Astrocyte of the cerebellum (primary cell): ENCODE data around the gene ANKRD24.

Experiments
- DNase-seq: peaks from one replicate; pipeline ENCODE4 v3.0.0-alpha.2; 2011; ENCODE audit warnings: low read depth
- H3K4me3 ChIP-seq: 2 replicates; pipeline ENCODE4 v1.5.1; 2011; ENCODE audit warnings: mild to moderate bottlenecking, low read depth, low read length, moderate library complexity
- in situ Hi-C: cut with HindIII; loops from 2 replicates; pipeline ENCODE4 v1.10.0; 2017; ENCODE audit warnings: low sequenced_read_pairs
- TF ChIP-seq, protein P1 (sequence below): IDR thresholded peaks from 2 replicates; pipeline ENCODE4 v1.5.1; 2012; ENCODE audit warnings: low read length, low read depth, moderate library complexity, mild to moderate bottlenecking; ENCODE audit errors: missing control alignments

The ANKRD24 gene

DNA sequence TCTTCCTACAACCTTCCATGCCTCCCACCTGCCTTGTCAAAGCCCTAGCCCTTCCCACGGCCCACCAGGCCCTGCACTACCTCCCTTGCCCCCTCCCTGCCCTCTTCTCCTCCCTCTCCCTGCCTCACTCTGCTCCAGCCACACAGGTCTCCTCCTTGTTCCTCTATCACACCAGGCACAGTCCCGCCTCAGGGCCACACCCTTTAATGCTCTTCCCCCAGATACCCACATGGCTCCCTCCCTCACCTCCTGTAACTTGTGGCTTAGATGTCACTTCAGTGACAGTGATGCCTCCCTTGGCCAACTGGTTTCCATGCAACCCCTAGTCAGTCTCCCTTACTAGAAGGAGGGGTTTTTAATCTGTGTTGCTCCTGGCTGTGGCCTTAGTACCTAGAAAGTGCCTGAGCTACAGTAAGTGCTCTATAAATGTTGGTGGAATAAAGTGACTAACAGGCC is 1.4 kb upstream of the ANKRD24 start:
- peak overlapping the region; percentile 97 for H3K4me3 ChIP-seq
- no peak for DNase-seq
- in situ Hi-C loops, result no loop called here
- TF ChIP-seq, protein P1, sequence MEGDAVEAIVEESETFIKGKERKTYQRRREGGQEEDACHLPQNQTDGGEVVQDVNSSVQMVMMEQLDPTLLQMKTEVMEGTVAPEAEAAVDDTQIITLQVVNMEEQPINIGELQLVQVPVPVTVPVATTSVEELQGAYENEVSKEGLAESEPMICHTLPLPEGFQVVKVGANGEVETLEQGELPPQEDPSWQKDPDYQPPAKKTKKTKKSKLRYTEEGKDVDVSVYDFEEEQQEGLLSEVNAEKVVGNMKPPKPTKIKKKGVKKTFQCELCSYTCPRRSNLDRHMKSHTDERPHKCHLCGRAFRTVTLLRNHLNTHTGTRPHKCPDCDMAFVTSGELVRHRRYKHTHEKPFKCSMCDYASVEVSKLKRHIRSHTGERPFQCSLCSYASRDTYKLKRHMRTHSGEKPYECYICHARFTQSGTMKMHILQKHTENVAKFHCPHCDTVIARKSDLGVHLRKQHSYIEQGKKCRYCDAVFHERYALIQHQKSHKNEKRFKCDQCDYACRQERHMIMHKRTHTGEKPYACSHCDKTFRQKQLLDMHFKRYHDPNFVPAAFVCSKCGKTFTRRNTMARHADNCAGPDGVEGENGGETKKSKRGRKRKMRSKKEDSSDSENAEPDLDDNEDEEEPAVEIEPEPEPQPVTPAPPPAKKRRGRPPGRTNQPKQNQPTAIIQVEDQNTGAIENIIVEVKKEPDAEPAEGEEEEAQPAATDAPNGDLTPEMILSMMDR, result no peak

DNA sequence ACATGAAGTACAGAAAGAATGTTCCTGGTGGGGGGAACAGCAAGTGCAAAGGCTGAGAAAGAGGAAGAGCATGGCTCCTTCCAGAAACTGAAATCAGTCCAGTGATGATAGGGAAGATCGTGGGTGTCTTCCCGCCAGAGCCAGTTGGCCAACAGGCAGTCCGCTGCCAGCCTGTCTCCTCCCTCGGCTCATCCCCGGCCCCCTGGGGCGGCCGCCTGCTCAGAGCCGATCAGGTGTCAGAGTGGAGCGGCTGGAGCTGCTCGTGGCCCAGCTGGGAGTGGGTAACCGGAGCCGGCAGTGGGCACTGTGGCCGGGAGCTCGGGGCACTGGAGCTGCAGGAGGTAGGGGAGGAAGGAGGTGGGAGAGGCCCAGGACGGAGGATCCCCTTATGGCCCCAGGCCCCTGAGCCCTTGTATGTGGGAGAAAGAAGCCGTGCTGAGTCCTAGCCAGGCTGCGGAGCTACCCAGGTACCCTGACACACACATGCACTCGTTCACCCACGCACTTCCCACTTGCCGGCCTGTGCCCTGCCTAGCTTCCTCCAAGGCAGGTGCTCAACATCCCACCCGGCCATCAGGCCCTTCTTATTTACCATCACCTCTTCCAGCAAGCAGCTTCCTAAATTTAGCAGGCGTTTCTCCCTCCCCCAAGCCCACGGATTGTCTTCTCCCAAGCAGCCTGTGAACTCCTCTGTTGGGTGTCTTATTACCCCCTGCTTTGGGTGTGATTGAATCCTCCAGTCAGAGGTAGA is 1.7 kb downstream of the ANKRD24 start:
- in situ Hi-C loops, result no loop called here
- H3K4me3 ChIP-seq, result no peak overlapping the region
- no peak for DNase-seq
- TF ChIP-seq, protein P1, result no peak

DNA sequence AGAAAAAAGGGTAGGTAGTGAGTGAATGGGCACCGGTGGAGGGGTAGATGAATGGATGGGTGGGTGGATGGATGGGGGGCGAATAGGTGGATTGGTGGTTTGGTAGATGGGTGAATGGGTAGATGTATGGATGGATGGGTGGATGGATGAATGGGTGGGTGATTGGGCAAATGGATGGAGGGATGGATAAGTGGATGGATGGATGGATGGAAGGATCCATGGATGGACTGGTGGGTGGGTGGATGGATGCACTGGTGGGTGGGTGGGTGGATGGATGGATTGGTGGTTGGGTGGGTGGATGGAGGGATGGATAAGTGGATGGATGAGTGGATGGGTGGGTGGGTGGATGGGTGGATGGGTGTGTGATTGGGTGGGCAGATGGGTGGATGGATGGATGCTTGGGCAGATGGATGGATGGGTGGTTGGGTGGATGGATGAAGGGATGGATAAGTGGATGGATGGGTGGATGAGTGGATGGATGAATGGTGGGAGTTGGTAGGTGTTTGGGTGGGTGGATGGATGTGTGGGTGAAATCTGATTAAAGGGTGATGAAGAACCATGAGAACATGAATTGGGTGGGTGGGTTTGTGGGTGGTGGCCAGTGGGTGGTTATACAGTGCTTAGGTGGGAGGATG is 2.3 kb downstream of the ANKRD24 start:
- in situ Hi-C loops, result no loop called here
- TF ChIP-seq, protein P1, result no peak

DNA sequence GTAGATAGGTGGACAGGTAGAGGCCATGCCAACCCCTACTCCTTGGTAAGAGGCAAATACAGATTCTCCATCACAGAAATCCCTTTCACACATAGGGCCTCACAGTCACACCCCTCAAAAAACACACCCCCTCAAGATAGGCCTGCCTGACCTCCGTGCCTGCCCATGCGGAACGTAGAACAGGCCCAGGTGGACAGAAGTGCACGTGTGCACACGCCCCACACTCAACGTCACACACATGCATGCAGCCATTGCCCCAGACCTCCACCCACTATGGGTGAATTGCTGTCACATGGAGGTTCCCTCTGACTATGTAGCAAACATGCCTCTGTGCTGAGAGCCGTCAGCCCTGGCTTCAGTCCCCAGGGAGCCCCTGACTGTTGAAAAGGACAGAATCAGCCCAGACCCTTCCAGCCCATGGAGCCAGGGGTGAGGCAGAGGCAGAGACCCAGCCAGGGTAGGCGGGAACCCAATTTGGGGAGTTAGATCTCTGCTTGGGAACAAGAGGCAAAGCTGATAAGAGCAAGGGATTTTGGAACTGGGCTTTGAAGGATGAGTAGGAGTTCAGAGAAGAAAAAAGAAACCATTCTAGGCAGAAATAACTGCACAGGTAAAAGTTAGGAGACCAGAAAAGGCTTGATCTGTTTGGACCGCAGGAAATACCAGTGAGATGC is 3.1 kb downstream of the ANKRD24 start:
- TF ChIP-seq, protein P1, result no peak
- H3K4me3 ChIP-seq, result no peak overlapping the region
- in situ Hi-C loops, result no loop called here
- no peak for DNase-seq

More for the DNA sequence above, 2.3 kb downstream of the ANKRD24 start:
- no peak overlapping the region for H3K4me3 ChIP-seq
- DNase-seq, result no peak

DNA sequence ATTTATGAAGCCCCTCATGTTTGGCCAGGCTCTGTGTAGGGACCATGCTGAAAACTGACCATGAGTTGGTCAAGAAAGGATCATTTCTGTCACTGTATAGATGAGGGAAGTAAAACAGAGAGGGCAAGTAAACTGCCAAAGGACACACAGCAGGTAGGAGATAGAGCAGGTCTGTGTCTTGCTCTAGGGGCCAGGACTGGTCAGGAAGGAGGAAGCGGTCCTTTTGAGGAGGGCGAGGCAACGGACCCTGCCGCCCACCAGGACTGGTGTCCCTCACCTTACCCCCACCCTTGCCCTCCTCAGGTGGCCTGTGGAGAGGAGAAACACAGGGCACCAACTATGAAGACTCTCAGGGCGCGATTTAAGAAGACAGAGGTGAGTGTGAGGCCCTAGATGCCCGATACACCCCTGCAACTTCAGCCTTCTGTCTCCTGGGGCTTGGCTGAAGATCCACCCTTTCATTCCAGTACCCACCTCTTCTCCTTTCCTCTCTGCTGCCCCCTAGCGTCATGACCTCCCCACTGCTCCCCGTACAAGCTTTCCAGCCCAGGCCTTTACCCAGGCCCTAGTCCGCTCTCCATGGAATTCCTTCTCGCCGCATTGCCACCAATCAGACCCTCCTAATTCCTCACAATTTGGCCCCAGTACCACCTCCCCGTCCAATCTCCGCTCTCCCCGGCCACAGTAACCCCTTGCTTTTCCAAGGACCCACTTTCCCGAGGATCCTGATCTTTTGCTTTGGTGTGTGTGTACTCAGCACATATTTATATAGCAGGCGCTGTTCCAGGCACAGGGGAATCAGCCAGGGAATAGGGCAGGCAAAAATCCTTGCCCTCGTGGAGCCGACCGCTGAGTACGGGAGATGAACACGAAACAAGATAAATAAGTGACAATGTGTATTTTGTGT is 3.9 kb downstream of the ANKRD24 start:
- TF ChIP-seq, protein P1, result peak; percentile 89
- peak; percentile 23 for DNase-seq
- no peak overlapping the region for H3K4me3 ChIP-seq
- in situ Hi-C loops, result no loop called here
